Activated CD4-positive, alpha-beta T cell treated with anti-CD3 and anti-CD28 coated beads, Interleukin-10, Interleukin-2, amounts not matched to agents 100 ng/mL and 50 ng/mL, durations not matched to agents 16 hours and 8 hours (primary cell): ENCODE measurements around the gene PKIB.

Experiments used
- DNase-seq: peaks from one replicate; pipeline ENCODE4 v3.0.0-alpha.2; 2020

Gene PKIB

GRCh38 chr6:122669868-122670267, 59.7 kb downstream of the PKIB start:
- DNase-seq, result no peak

- DNase-seq, result no peak
These were observed 61.0 kb downstream of the PKIB start for GRCh38 chr6:122671251-122671650.

GRCh38 chr6:122673343-122673961, 63.2 kb downstream of the PKIB start:
- no peak for DNase-seq

GRCh38 chr6:122676146-122676545, 65.9 kb downstream of the PKIB start:
- no peak for DNase-seq

GRCh38 chr6:122676688-122677087, 66.5 kb downstream of the PKIB start:
- no peak for DNase-seq

- no peak for DNase-seq
These were observed 67.2 kb downstream of the PKIB start for GRCh38 chr6:122677406-122677805.

- DNase-seq, result no peak
These were observed 68.6 kb downstream of the PKIB start for GRCh38 chr6:122678841-122679240.

GRCh38 chr6:122681705-122682104, 71.5 kb downstream of the PKIB start:
- DNase-seq, result no peak

- DNase-seq, result no peak
These were observed 73.9 kb downstream of the PKIB start for GRCh38 chr6:122683989-122684651.

GRCh38 chr6:122692175-122692598, 82.0 kb downstream of the PKIB start:
- DNase-seq, result no peak

GRCh38 chr6:122692807-122693580, 82.8 kb downstream of the PKIB start:
- DNase-seq, result no peak

- no peak for DNase-seq
These were observed 83.9 kb downstream of the PKIB start for GRCh38 chr6:122694075-122694474.

- DNase-seq, result no peak
These were observed 84.4 kb downstream of the PKIB start for GRCh38 chr6:122694602-122695001.

GRCh38 chr6:122695188-122695587, 85.0 kb downstream of the PKIB start:
- no peak for DNase-seq

GRCh38 chr6:122696079-122696478, 85.9 kb downstream of the PKIB start:
- no peak for DNase-seq

- DNase-seq, result no peak
These were observed 86.6 kb downstream of the PKIB start for GRCh38 chr6:122696853-122697252.

GRCh38 chr6:122697458-122697857, 87.3 kb downstream of the PKIB start:
- DNase-seq, result no peak

GRCh38 chr6:122701666-122702065, 91.5 kb downstream of the PKIB start:
- DNase-seq, result no peak

GRCh38 chr6:122702841-122703240, 92.6 kb downstream of the PKIB start:
- no peak for DNase-seq

- DNase-seq, result no peak
These were observed 93.9 kb downstream of the PKIB start for GRCh38 chr6:122704066-122704465.

- no peak for DNase-seq
These were observed 99.8 kb downstream of the PKIB start for GRCh38 chr6:122709922-122710512.

- no peak for DNase-seq
These were observed 100.9 kb downstream of the PKIB start for GRCh38 chr6:122710908-122711635.

GRCh38 chr6:122712093-122712447, 101.9 kb downstream of the PKIB start:
- DNase-seq, result no peak
